22Rv1 (cell line): Measurements from ENCODE around the gene RNF215.
"Not testable (repeated sequence)": the region's sequence is repeated elsewhere in the genome, so short reads cannot be mapped to it uniquely, and the experiment has no call there.

ENCODE experiments used
- H3K27ac ChIP-seq: fragments of 450-650 bp; 2 replicates; pipeline ENCODE4 v1.5.1; 2017
- ZFX ChIP-seq: fragments of 450-650 bp; IDR thresholded peaks from 2 replicates; pipeline ENCODE4 v1.6.1; 2017; ENCODE audit warnings: antibody characterized with exemption, borderline replicate concordance
- TF ChIP-seq, protein P1 (sequence below): fragments of 450-650 bp; IDR thresholded peaks from 2 replicates; pipeline ENCODE4 v1.5.1; 2017; ENCODE audit warnings: mild to moderate bottlenecking

RNF215 gene

DNA sequence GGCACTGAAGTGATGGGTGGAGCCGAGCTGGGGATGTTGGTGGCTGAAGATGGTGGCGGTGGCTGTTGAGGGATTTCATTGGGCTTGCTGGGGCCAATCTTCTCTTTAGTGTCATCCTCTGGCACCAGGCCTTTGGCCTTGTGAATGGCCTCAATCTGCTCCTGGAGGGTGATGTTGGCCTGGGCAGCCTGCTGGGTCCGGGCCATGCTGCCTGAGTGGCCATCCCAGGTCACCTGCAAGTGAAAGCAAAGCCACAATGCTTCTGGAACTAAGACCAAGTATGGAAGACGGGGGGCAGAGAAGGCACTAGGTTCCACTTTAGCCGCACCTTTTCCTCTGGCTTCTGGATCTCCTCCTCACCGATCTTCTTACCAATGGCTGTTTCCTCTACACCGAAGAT, 48.4 kb downstream of the RNF215 start:
- TF ChIP-seq, protein P1, sequence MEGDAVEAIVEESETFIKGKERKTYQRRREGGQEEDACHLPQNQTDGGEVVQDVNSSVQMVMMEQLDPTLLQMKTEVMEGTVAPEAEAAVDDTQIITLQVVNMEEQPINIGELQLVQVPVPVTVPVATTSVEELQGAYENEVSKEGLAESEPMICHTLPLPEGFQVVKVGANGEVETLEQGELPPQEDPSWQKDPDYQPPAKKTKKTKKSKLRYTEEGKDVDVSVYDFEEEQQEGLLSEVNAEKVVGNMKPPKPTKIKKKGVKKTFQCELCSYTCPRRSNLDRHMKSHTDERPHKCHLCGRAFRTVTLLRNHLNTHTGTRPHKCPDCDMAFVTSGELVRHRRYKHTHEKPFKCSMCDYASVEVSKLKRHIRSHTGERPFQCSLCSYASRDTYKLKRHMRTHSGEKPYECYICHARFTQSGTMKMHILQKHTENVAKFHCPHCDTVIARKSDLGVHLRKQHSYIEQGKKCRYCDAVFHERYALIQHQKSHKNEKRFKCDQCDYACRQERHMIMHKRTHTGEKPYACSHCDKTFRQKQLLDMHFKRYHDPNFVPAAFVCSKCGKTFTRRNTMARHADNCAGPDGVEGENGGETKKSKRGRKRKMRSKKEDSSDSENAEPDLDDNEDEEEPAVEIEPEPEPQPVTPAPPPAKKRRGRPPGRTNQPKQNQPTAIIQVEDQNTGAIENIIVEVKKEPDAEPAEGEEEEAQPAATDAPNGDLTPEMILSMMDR, result no peak
- TF ChIP-seq ZFX, result no peak
- H3K27ac ChIP-seq, result no peak overlapping the region

DNA sequence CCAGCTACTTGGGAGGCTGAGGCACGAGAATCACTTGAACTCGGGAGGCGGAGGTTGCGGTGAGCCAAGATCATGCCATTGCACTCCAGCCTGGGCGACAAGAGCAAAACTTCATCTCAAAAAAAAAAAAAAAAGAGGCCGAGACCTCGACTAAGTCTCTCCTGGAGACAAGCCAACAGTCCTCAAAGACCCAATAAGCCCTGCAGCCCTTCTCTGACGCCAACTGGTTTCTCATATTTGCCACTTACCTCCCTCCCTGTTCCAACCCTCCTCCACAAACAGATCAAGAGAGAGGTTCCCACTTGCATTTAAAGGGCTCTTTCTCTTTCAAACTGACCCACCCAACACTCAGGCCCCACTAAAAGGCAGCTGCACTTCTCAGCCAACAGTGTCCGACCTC, 48.9 kb downstream of the RNF215 start:
- H3K27ac ChIP-seq, result not testable (repeated sequence)

DNA sequence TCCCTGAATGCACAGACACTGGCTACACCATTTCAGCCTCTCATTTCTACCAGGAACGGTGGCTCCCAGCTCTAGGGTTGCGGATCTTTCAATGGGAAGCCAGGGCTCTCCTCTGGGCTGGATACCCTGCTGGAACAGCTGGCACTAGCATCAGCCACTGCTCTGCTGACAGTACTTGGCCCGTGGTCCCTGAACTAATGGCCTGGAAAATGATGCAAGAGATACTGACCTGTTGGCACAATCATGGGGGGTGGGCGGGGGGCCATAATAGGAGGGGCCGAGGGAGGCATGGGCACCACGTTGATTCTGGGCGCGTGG, 49.8 kb downstream of the RNF215 start:
- no peak for TF ChIP-seq ZFX
- TF ChIP-seq, protein P1, result no peak
- H3K27ac ChIP-seq, result no peak overlapping the region

DNA sequence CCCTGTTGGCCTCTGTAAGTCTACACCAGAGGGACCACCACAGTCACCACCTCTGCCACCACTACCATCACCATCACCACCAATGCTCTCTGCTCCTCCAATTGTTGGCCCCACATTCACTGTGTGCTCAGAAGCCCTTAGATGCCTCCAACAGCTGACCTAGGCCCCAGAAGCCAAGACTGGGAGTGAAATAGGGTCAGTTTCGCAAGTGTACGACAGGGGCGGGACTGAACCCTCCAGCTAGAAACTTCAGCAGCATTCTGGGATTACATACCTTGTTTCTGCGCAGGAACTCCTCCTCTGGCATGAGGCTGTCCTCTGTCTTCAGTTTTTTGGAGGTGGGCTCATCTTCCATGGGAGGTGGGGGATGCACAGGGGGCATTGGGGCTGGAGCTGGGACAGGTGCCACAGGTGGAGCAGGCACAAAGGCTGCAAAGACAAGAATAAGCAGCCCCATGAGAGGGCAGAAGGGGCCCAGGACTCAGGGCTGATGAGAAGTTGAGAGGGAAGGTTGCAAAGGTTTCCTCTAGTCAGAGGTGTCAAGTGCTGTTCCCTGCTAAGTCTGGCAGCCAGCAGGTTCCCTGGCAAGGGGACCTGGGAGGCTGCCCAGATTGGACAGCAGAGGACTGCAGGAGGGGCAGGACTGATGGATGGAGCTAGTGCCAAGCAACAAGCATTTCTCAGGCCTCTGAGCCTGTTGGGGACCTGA, 50.3 kb downstream of the RNF215 start:
- TF ChIP-seq, protein P1, result no peak
- TF ChIP-seq ZFX, result no peak
- no peak overlapping the region for H3K27ac ChIP-seq

DNA sequence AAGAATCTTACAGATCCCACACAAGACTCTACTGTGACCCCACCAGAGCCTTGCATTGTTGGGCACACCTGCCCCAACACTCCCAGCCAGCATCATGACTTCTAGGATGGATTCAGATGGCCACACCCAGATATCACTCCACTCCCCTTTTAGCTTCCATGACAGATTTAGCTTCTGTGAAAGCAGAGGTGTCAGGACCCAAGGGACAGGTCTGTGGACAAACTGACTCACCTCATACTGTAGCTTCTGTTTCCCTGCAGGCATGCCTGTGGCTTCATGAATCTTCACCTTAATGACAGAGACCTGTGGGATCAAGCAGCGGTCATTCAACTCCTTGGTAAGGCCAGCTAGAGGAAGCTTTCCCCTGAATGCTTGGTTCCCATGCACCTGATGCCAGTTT, 52.0 kb downstream of the RNF215 start:
- no peak for TF ChIP-seq ZFX
- TF ChIP-seq, protein P1, result no peak
- no peak overlapping the region for H3K27ac ChIP-seq

DNA sequence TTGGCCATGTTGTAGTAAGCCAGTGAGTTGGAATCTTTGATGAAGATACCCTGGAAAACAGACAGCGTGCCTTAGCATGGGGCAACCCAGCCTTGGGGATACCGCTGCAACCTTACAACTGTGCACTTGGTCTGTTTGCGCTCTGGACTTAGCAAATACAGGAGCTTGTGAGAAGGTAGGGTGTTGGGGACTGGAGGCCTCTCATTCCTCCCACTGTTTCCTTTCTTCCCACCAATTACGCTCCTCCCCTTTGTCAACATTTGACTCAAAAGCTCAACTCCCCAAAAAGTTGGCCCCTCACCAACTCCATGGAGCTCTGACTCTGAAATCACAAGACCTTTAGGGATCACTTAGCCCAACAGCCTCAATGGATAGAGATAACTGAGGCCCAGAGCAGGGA, 52.6 kb downstream of the RNF215 start:
- TF ChIP-seq, protein P1, result no peak
- no peak for TF ChIP-seq ZFX
- no peak overlapping the region for H3K27ac ChIP-seq

DNA sequence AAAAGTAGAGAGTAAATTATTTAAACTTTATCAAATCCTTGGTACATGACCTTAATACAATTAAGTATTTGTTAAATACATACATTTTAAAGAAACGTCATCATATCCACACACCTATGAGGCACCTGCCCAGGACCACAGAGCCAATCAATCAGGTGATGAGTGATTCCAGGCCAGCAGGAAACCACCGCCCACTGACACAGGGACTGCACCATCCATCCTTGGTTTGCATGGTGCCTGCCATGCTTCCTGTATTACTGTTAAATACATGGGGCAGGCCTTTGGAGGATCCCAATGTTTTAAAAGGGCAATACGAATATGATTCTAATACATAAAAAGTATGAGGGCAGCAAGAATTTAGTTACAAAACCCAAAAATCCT, 53.5 kb downstream of the RNF215 start:
- no peak for TF ChIP-seq ZFX
- TF ChIP-seq, protein P1, result no peak
- no peak overlapping the region for H3K27ac ChIP-seq
